GM12878 (cell line): ENCODE data around the gene ELK3. TPM values are rescaled to one million over a fixed set of nuclear protein-coding genes. Genes with fewer than 3 reads are reported as not detected.

Experiments used
- ATAC-seq: fragments of 200-7000 bp; cut with Tn5 transposase; 3 replicates; pipeline ENCODE4 v1.9.1; 2020; ENCODE audit warnings: mild to moderate bottlenecking, moderate library complexity
- BruUV-seq: library from RNA; stranded (reverse); fragments of 400-500 nt; replicated peaks from 2 replicates; lab custom pipeline; 2021; lab: Mats Ljungman, UMichigan
- CTCF ChIA-PET: fragments of 300-600 bp; sonication (Branson Sonifier 250); formaldehyde crosslinking; extraction: SDS; loops from one replicate; lab custom pipeline; 2021; ENCODE audit warnings: inconsistent platforms; lab: Yijun Ruan, JAX
- POLR2A ChIA-PET: fragments of 350-600 bp; formaldehyde crosslinking; extraction: SDS; loops from one replicate; lab custom pipeline; 2021; ENCODE audit warnings: inconsistent platforms; lab: Charles Lee
- RAD21 ChIA-PET: fragments of 300-600 bp; sonication (Branson Sonifier 250); formaldehyde crosslinking; loops from one replicate; lab custom pipeline; 2023; ENCODE audit warnings: antibody characterized with exemption; ENCODE audit not compliant: unreplicated experiment; lab: Charles Lee
- SMC1A ChIA-PET: fragments of 300-600 bp; sonication (Branson Sonifier 250); formaldehyde crosslinking; loops from one replicate; lab custom pipeline; 2023; ENCODE audit not compliant: unreplicated experiment, uncharacterized antibody; lab: Charles Lee
- DNase-seq: peaks from one replicate; pipeline ENCODE4 v3.0.0-alpha.2; 2011; ENCODE audit warnings: low read depth, low spot score
- FAIRE-seq: peaks from 3 replicates; lab custom pipeline; 2011; peaks lifted over from hg19 to GRCh38; lab: Jason Lieb, UNC
- H2AFZ ChIP-seq: 2 replicates; pipeline ENCODE4 v1.6.0; 2011; ENCODE audit warnings: low read depth, low read length, control low read depth; ENCODE audit not compliant: control insufficient read depth
- H3K27ac ChIP-seq: 2 replicates; pipeline ENCODE4 v1.5.1; 2011; ENCODE audit warnings: control low read depth; ENCODE audit not compliant: control insufficient read depth, insufficient read depth
- H3K27me3 ChIP-seq, 2 experiments: replicated peaks in 1 of 2; 2 replicates each; pipeline versions ENCODE4 v1.6.0 to v1.6.1; 2011; ENCODE audit warnings: low read length in 1 of 2; ENCODE audit not compliant: control insufficient read depth in 2 of 2, insufficient read depth in 2 of 2
- H3K36me3 ChIP-seq, 2 experiments: 2 replicates each; pipeline ENCODE4 v1.5.1; 2011; ENCODE audit warnings: low read length in 1 of 2; ENCODE audit not compliant: control insufficient read depth in 2 of 2, insufficient read depth in 2 of 2
- H3K4me1 ChIP-seq: 2 replicates; pipeline ENCODE4 v1.6.1; 2011; ENCODE audit warnings: mild to moderate bottlenecking, low read length, moderate library complexity, mixed read lengths; ENCODE audit not compliant: control insufficient read depth, insufficient read depth
- H3K4me2 ChIP-seq: 2 replicates; pipeline ENCODE4 v1.6.0; 2011; ENCODE audit warnings: control low read depth; ENCODE audit not compliant: control insufficient read depth, insufficient read depth
- H3K4me3 ChIP-seq: fragments of 200-600 bp; sonication (generic); 2 replicates; pipeline ENCODE4 v1.5.1; 2016
- H3K79me2 ChIP-seq: 2 replicates; pipeline ENCODE4 v1.6.0; 2011; ENCODE audit warnings: low read length; ENCODE audit not compliant: control insufficient read depth, insufficient read depth
- H3K9ac ChIP-seq: 2 replicates; pipeline ENCODE4 v1.8.0; 2011; ENCODE audit warnings: low read length, control low read depth, mixed read lengths; ENCODE audit not compliant: control insufficient read depth, insufficient read depth
- H3K9me3 ChIP-seq: replicated peaks from 3 replicates; pipeline ENCODE4 v1.5.1; 2011; ENCODE audit warnings: mild to moderate bottlenecking, low read length; ENCODE audit not compliant: control insufficient read depth, insufficient read depth
- H4K20me1 ChIP-seq: 2 replicates; pipeline ENCODE4 v1.6.0; 2011; ENCODE audit not compliant: control insufficient read depth, insufficient read depth
- BCL3 ChIP-seq: IDR thresholded peaks from 2 replicates; pipeline ENCODE4 v1.6.1; 2011; ENCODE audit warnings: borderline replicate concordance, low read depth, mild to moderate bottlenecking, moderate library complexity, low read length; ENCODE audit not compliant: insufficient read depth, poor library complexity, severe bottlenecking
- CBX3 ChIP-seq: fragments of 200-600 bp; sonication (generic); IDR thresholded peaks from 2 replicates; pipeline ENCODE4 v1.6.1; 2016; ENCODE audit warnings: low read depth, borderline replicate concordance
- HDAC6 ChIP-seq: fragments of 200-600 bp; sonication (generic); IDR thresholded peaks from one replicate; pipeline ENCODE4 v1.8.0; 2017; ENCODE audit warnings: antibody characterized with exemption; ENCODE audit not compliant: unreplicated experiment
- PRDM15 ChIP-seq: fragments of 450-650 bp; formaldehyde crosslinking; IDR thresholded peaks from 2 replicates; pipeline ENCODE4 v1.4.0; 2020; ENCODE audit warnings: mild to moderate bottlenecking, moderate library complexity
- RELA ChIP-seq: fragments of 450-650 bp; IDR thresholded peaks from 2 replicates; pipeline ENCODE4 v1.8.0; 2014; ENCODE audit warnings: borderline replicate concordance; ENCODE audit not compliant: partially characterized antibody
- ZBED1 ChIP-seq: IDR thresholded peaks from 2 replicates; pipeline ENCODE4 v1.6.1; 2016; ENCODE audit warnings: borderline replicate concordance
- WGBS: methylation state at CpG from one replicate; pipeline ENCODE4 v1.1.6; 2016; ENCODE audit warnings: low lambda C conversion rate; ENCODE audit not compliant: insufficient replicate concordance, insufficient coverage; ENCODE audit errors: missing lambda C conversion rate; 5-methylcytosine and 5-hydroxymethylcytosine counted together
- in situ Hi-C: fragments of 300-500 bp; cut with MboI; formaldehyde crosslinking; loops from 9 replicates; pipeline ENCODE4 v1.14.3; 2018; ENCODE audit warnings: mixed read lengths
- intact Hi-C: fragments of 100-400 bp; cut with micrococcal nuclease; formaldehyde crosslinking; loops from one replicate; pipeline ENCODE4 v1.14.2; 2022; ENCODE audit not compliant: unreplicated experiment
- polyA plus RNA-seq, 11 experiments: library from polyadenylated mRNA; depleted of rRNA in 4 of 11; unstranded in 6 of 11; stranded (reverse) in 5 of 11; fragments of >200 nt; fragmentation: Nextera tagmentation in 4 of 11; fragmentation: Illumina TruSeq in 1 of 11; extraction: Ambion mirVana in 4 of 11; extraction: Trizol in 1 of 11; gene quantifications; 1 replicate in 1 of 11; 2 replicates in 10 of 11; pipeline versions ENCODE4 v1.2.1 to v1.2.3, GENCODE V29; 2011 to 2016; ENCODE audit warnings: inconsistent platforms in 2 of 11, missing spikeins in 2 of 11, low read depth in 1 of 11
- total RNA-seq, 4 experiments: library from RNA; depleted of rRNA in 3 of 4; stranded (reverse); fragments of >200 nt in 3 of 4; fragmentation: Illumina TruSeq in 1 of 4; extraction: Trizol in 1 of 4; gene quantifications; 2 replicates each; pipeline versions ENCODE4 v1.2.1 to v1.2.3, GENCODE V29; 2013 to 2021

Gene ELK3
- total and polyA plus RNA-seq, 10 of the 15 experiments (the other 5 are each of a cell fraction or from before 2014, with no cell fraction given): 0.37 to 4.8 (median 0.88) TPM

GRCh38 chr12:96155181-96155580, 39.0 kb upstream of the ELK3 start:
- in situ Hi-C loops (no loop called here), intact Hi-C loops (no loop called here)
- ChIA-PET POLR2A (no interaction called here), CTCF (no interaction called here), RAD21 (no interaction called here), SMC1A (no interaction called here)
- H2AFZ ChIP-seq: no peak overlapping the region
- H3K9me3 ChIP-seq: no peaks in the 10 kb centered on the region
- TF ChIP-seq HDAC6 (no peak), BCL3 (no peak), RELA (no peak), CBX3 (no peak), PRDM15 (CRISPR knock-in tag) (no peak), ZBED1 (no peak)
- FAIRE-seq (no peak), DNase-seq (no peak), ATAC-seq (no peak)
- no peak overlapping the region for H3K4me2 ChIP-seq
- no peak overlapping the region for H3K27ac ChIP-seq
- no peaks in the 10 kb centered on the region for H3K79me2 ChIP-seq
- H3K4me3 ChIP-seq: no peak overlapping the region
- H3K36me3 ChIP-seq: no peaks in the 10 kb centered on the region
- no peaks in the 10 kb centered on the region; a peak in 1 of 4 replicates for H3K27me3 ChIP-seq
- H3K9ac ChIP-seq: no peak overlapping the region
- no peaks in the 10 kb centered on the region for H4K20me1 ChIP-seq
- no TSS peak for BruUV-seq
- no peaks in the 10 kb centered on the region for H3K4me1 ChIP-seq
- WGBS: 49% methylated on average over 3 of the region's 3 CpGs
